Measurements from ENCODE around the gene LDLRAD2.

LDLRAD2 gene

GRCh38 chr1:21833392-21833976 is 21.4 kb downstream of the LDLRAD2 start:
- no peak overlapping the region for H3K4me3 ChIP-seq (replicated peaks in 1 of 2; ENCODE audit: low read depth in 2 of 2, low read length in 2 of 2)
- no peak for TF ChIP-seq CTCF (IDR thresholded peaks at IDR 0.05; ENCODE audit: low read depth, low read length)
- no peak for DNase-seq (ENCODE audit: low read depth in 2 of 2)

- TF ChIP-seq CTCF (IDR thresholded peaks at IDR 0.05; ENCODE audit: low read depth, low read length): no peak
- H3K4me3 ChIP-seq (replicated peaks in 1 of 2; ENCODE audit: low read depth in 2 of 2, low read length in 2 of 2): no peak overlapping the region
- no peak for DNase-seq (ENCODE audit: low read depth in 2 of 2)
These were observed 22.0 kb downstream of the LDLRAD2 start for GRCh38 chr1:21834094-21834493.

- no peak for DNase-seq (ENCODE audit: low read depth in 2 of 2)
- no peak for TF ChIP-seq CTCF (IDR thresholded peaks at IDR 0.05; ENCODE audit: low read depth, low read length)
These were observed 22.6 kb downstream of the LDLRAD2 start for GRCh38 chr1:21834666-21835065.

GRCh38 chr1:21836010-21836409 is 23.9 kb downstream of the LDLRAD2 start:
- no peak for TF ChIP-seq CTCF (IDR thresholded peaks at IDR 0.05; ENCODE audit: low read depth, low read length)
- H3K4me3 ChIP-seq (replicated peaks in 1 of 2; ENCODE audit: low read depth in 2 of 2, low read length in 2 of 2): no peak overlapping the region
- DNase-seq (ENCODE audit: low read depth in 2 of 2): no peak

More at GRCh38 chr1:21834666-21835065, 22.6 kb downstream of the LDLRAD2 start:
- H3K4me3 ChIP-seq (replicated peaks in 1 of 2; ENCODE audit: low read depth in 2 of 2, low read length in 2 of 2): no peak overlapping the region

GRCh38 chr1:21836729-21837128 is 24.7 kb downstream of the LDLRAD2 start:
- TF ChIP-seq CTCF (IDR thresholded peaks at IDR 0.05; ENCODE audit: low read depth, low read length): no peak
- DNase-seq (ENCODE audit: low read depth in 2 of 2): no peak
- no peak overlapping the region for H3K4me3 ChIP-seq (replicated peaks in 1 of 2; ENCODE audit: low read depth in 2 of 2, low read length in 2 of 2)

- no peak for DNase-seq (ENCODE audit: low read depth in 2 of 2)
- H3K4me3 ChIP-seq (replicated peaks in 1 of 2; ENCODE audit: low read depth in 2 of 2, low read length in 2 of 2): no peak overlapping the region
- TF ChIP-seq CTCF (IDR thresholded peaks at IDR 0.05; ENCODE audit: low read depth, low read length): no peak
These were observed 25.4 kb downstream of the LDLRAD2 start for GRCh38 chr1:21837476-21837875.
